ENCODE measurements around the gene SCT. TPM values are rescaled to one million over a fixed set of nuclear protein-coding genes. Genes with fewer than 3 reads are reported as not detected.

SCT gene
- total and polyA plus RNA-seq, 2 of the 8 experiments (the other 6 are each of a cell fraction or from before 2014, with no cell fraction given): 1.7 to 2.0 TPM

DNA sequence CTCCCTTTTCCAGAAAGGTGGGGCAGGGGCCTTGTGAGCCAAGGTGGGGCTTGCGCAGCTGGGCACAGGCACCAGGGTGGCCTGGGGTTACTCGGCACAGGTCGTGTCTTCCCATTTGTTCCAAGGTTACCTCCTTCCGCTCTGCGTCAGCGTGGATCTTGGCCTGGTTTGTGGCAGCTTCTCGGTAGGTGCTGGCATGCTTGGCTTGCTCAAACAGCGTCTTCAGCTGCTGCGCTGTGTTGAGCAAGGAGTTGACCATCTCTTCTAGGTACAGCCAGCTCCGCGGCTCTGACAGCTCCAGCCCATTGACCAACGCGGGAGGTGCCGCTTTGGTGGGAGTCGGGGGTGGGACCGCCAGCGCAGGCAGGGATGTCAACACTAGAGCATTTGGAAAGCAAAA is 47.4 kb upstream of the SCT start:
- H4K20me1 ChIP-seq (replicated peaks in 1 of 2; ENCODE audit: control insufficient read depth in 1 of 2, insufficient read depth in 2 of 2, low read length in 2 of 2): peaks cover 0 to 2% of the 10 kb centered on the region in 2 experiments
- POLR2A ChIA-PET (ENCODE audit: partially characterized antibody): interaction anchor here (1.2 to 1.7 kb wide), 2 partner anchors 37 to 79 kb away, joined by 3 to 4 read pairs; no protein-coding TSS in a partner anchor
- H4K5ac ChIP-seq (ENCODE audit: insufficient read length, low read depth, low read length): no peak overlapping the region
- H3K27me3 ChIP-seq (replicated peaks in 1 of 4; ENCODE audit: control insufficient read depth in 3 of 4, extremely low read depth in 1 of 4, insufficient read depth in 3 of 4, low read length in 3 of 4): no peaks in the 10 kb centered on the region
- 91% methylated on average over 17 of the region's 17 CpGs; no CpG with 5 or more reads in 1 of the 2 experiments for WGBS, 2 experiments (ENCODE audit: extremely low coverage in 1 of 2, insufficient coverage in 1 of 2, insufficient read length in 1 of 2, insufficient replicate concordance in 2 of 2, low coverage in 1 of 2, low lambda C conversion rate in 2 of 2, missing lambda C conversion rate in 1 of 2)
- no peaks in the 10 kb centered on the region for H3K9me3 ChIP-seq (ENCODE audit: insufficient read depth in 2 of 2, low read depth in 1 of 2, low read length in 1 of 2)
- no peak overlapping the region for H2BK15ac ChIP-seq (ENCODE audit: low read length)
- no peaks in the 10 kb centered on the region; the same call in 1 of the 2 replicates for H3K79me1 ChIP-seq (ENCODE audit: low read depth, low read length)
- no peak overlapping the region for H2BK20ac ChIP-seq (ENCODE audit: low read length)
- H3K27ac ChIP-seq (ENCODE audit: low read depth, low read length): no peak overlapping the region
- CTCF ChIA-PET (ENCODE audit: partially characterized antibody): interaction anchor here (0.7 to 2.4 kb wide), 7 partner anchors 8 to 74 kb away, joined by 3 to 13 read pairs (median 5); no protein-coding TSS in a partner anchor
- H3K79me2 ChIP-seq (ENCODE audit: control insufficient read depth in 1 of 2, insufficient read depth in 2 of 2, low read length in 2 of 2): no peaks in the 10 kb centered on the region
- FAIRE-seq (no peak), DNase-seq (ENCODE audit: low read depth in 1 of 2, low spot score in 2 of 2) (no peak)
- H3K36me3 ChIP-seq (ENCODE audit: control insufficient read depth in 2 of 4, insufficient read depth in 4 of 4, low read length in 3 of 4): peaks cover 6 to 31% (median 24%) of the 10 kb centered on the region in 4 experiments
- no peak overlapping the region for H3K18ac ChIP-seq (ENCODE audit: extremely low read depth, low read length)
- H3K14ac ChIP-seq (ENCODE audit: insufficient read length): no peak overlapping the region
- H4K91ac ChIP-seq (replicated peaks; ENCODE audit: insufficient read length, low read length): no peak overlapping the region
- H3K56ac ChIP-seq (replicated peaks; ENCODE audit: insufficient read length, low read depth, low read length): no peak overlapping the region
- no peaks in the 10 kb centered on the region for H3K4me1 ChIP-seq (replicated peaks in 1 of 4; ENCODE audit: control insufficient read depth in 3 of 4, insufficient read depth in 4 of 4, low read length in 3 of 4)
- H3K23ac ChIP-seq (ENCODE audit: insufficient read length): no peak overlapping the region
- no peak overlapping the region for H2BK120ac ChIP-seq (replicated peaks; ENCODE audit: low read depth, low read length)
- H4K8ac ChIP-seq (ENCODE audit: extremely low read depth, insufficient read depth, low read length): no peak overlapping the region
- no peak overlapping the region for H3K4ac ChIP-seq (replicated peaks; ENCODE audit: insufficient read length, low read depth, low read length)
- TF ChIP-seq CBX8 (IDR thresholded peaks at IDR 0.05; ENCODE audit: borderline replicate concordance, low read depth, low read length): no peak
- no peak for TF ChIP-seq SIX5 (IDR thresholded peaks at IDR 0.05; ENCODE audit: low read depth, low read length)
- TF ChIP-seq, protein P1, sequence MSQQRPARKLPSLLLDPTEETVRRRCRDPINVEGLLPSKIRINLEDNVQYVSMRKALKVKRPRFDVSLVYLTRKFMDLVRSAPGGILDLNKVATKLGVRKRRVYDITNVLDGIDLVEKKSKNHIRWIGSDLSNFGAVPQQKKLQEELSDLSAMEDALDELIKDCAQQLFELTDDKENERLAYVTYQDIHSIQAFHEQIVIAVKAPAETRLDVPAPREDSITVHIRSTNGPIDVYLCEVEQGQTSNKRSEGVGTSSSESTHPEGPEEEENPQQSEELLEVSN (IDR thresholded peaks at IDR 0.05): no peak
- TF ChIP-seq, protein P2, sequence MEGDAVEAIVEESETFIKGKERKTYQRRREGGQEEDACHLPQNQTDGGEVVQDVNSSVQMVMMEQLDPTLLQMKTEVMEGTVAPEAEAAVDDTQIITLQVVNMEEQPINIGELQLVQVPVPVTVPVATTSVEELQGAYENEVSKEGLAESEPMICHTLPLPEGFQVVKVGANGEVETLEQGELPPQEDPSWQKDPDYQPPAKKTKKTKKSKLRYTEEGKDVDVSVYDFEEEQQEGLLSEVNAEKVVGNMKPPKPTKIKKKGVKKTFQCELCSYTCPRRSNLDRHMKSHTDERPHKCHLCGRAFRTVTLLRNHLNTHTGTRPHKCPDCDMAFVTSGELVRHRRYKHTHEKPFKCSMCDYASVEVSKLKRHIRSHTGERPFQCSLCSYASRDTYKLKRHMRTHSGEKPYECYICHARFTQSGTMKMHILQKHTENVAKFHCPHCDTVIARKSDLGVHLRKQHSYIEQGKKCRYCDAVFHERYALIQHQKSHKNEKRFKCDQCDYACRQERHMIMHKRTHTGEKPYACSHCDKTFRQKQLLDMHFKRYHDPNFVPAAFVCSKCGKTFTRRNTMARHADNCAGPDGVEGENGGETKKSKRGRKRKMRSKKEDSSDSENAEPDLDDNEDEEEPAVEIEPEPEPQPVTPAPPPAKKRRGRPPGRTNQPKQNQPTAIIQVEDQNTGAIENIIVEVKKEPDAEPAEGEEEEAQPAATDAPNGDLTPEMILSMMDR (IDR thresholded peaks at IDR 0.05; ENCODE audit: control extremely low read depth in 1 of 3, insufficient read depth in 1 of 3, low read depth in 1 of 3, low read length in 3 of 3): no peak
- TF ChIP-seq POLR2A (IDR thresholded peaks at IDR 0.05; ENCODE audit: control extremely low read depth in 1 of 2, low read depth in 2 of 2, low read length in 2 of 2): no peak
- TF ChIP-seq, protein P3, sequence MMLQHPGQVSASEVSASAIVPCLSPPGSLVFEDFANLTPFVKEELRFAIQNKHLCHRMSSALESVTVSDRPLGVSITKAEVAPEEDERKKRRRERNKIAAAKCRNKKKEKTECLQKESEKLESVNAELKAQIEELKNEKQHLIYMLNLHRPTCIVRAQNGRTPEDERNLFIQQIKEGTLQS (IDR thresholded peaks at IDR 0.05; ENCODE audit: insufficient read depth, low read depth, low read length): no peak
- TF ChIP-seq POLR2AphosphoS5 (IDR thresholded peaks at IDR 0.05; ENCODE audit: low read depth, low read length): no peak
- no peak for TF ChIP-seq SP2 (IDR thresholded peaks at IDR 0.05; ENCODE audit: low read length)
- no peak overlapping the region for H2AK5ac ChIP-seq (ENCODE audit: low read depth, low read length)
- H3K23me2 ChIP-seq (ENCODE audit: low read depth, low read length): no peaks in the 10 kb centered on the region
- H3K4me3 ChIP-seq (ENCODE audit: extremely low read depth in 1 of 4, insufficient read depth in 2 of 4, low read depth in 3 of 4, low read length in 4 of 4): no peak overlapping the region
- no peak overlapping the region for H3K4me2 ChIP-seq (ENCODE audit: insufficient read depth in 1 of 2, low read depth in 2 of 2, low read length in 2 of 2)
- H2BK12ac ChIP-seq (ENCODE audit: low read depth, low read length): no peak overlapping the region
- no peak overlapping the region for H3K9ac ChIP-seq (replicated peaks in 1 of 4; ENCODE audit: extremely low read depth in 1 of 4, low read depth in 3 of 4, low read length in 3 of 4)
- H2AFZ ChIP-seq (ENCODE audit: low read length): no peak overlapping the region
- no peak overlapping the region for H2BK5ac ChIP-seq (ENCODE audit: low read depth, low read length)
